GM23338 (cell line): Measurements from ENCODE around the gene ARHGEF28. TPM values are rescaled to one million over a fixed set of nuclear protein-coding genes. Genes with fewer than 3 reads are reported as not detected.

Source experiments
- ATAC-seq: fragments of 200-7000 bp; cut with Tn5 transposase; 3 replicates; pipeline ENCODE4 v1.9.1; 2020
- DNase-seq: peaks from one replicate; pipeline ENCODE4 v3.0.0-alpha.2; 2015; ENCODE audit warnings: low spot score
- H2AFZ ChIP-seq: fragments of 200-600 bp; sonication (generic); 2 replicates; pipeline ENCODE4 v1.8.0; 2016; ENCODE audit warnings: antibody characterized with exemption, mild to moderate bottlenecking, moderate library complexity
- H3F3A ChIP-seq: fragments of 200-600 bp; sonication (generic); replicated peaks from 2 replicates; pipeline ENCODE4 v1.8.0; 2017; ENCODE audit warnings: antibody characterized with exemption, mixed run types, low read depth
- H3K27ac ChIP-seq: fragments of 200-600 bp; sonication (generic); 2 replicates; pipeline ENCODE4 v1.6.1; 2016; ENCODE audit warnings: low read depth
- H3K27me3 ChIP-seq: fragments of 200-600 bp; sonication (generic); 2 replicates; pipeline ENCODE4 v1.8.0; 2016; ENCODE audit warnings: mild to moderate bottlenecking, mixed run types, moderate library complexity; ENCODE audit not compliant: insufficient read depth
- H3K36me3 ChIP-seq: fragments of 200-600 bp; sonication (generic); 2 replicates; pipeline ENCODE4 v1.8.0; 2016; ENCODE audit warnings: mild to moderate bottlenecking; ENCODE audit not compliant: insufficient read depth
- H3K4me1 ChIP-seq: fragments of 200-600 bp; sonication (generic); 2 replicates; pipeline ENCODE4 v1.8.0; 2016; ENCODE audit warnings: mild to moderate bottlenecking, moderate library complexity; ENCODE audit not compliant: insufficient read depth
- H3K4me2 ChIP-seq: fragments of 200-600 bp; sonication (generic); 2 replicates; pipeline ENCODE4 v1.7.1; 2017; ENCODE audit warnings: mixed run types
- H3K4me3 ChIP-seq: fragments of 200-600 bp; sonication (generic); 2 replicates; pipeline ENCODE4 v1.6.1; 2016; ENCODE audit warnings: mixed run types
- H3K79me2 ChIP-seq: fragments of 200-600 bp; sonication (generic); replicated peaks from 2 replicates; pipeline ENCODE4 v1.8.0; 2017; ENCODE audit warnings: mild to moderate bottlenecking; ENCODE audit not compliant: insufficient read depth
- H3K9me2 ChIP-seq: fragments of 200-600 bp; sonication (generic); 2 replicates; pipeline ENCODE4 v1.8.0; 2017; ENCODE audit not compliant: insufficient read depth
- H4K20me1 ChIP-seq: fragments of 200-600 bp; sonication (generic); replicated peaks from 2 replicates; pipeline ENCODE4 v1.8.0; 2017; ENCODE audit warnings: mild to moderate bottlenecking; ENCODE audit not compliant: insufficient read depth
- H3K27ac Mint-ChIP-seq: 2 replicates; pipeline ENCODE4 v1.8.0; 2020; ENCODE audit warnings: inconsistent platforms, mild to moderate bottlenecking, moderate library complexity, mixed read lengths
- H3K27me3 Mint-ChIP-seq: 3 replicates; pipeline ENCODE4 v1.8.0; 2022; ENCODE audit warnings: low read depth, mild to moderate bottlenecking, moderate library complexity, mixed read lengths, inconsistent platforms; ENCODE audit not compliant: insufficient read depth, poor library complexity
- H3K36me3 Mint-ChIP-seq: 3 replicates; pipeline ENCODE4 v1.8.0; 2021; ENCODE audit warnings: low read depth, mild to moderate bottlenecking, inconsistent platforms, moderate library complexity, mixed read lengths
- H3K4me1 Mint-ChIP-seq: 3 replicates; pipeline ENCODE4 v1.8.0; 2020; ENCODE audit warnings: mild to moderate bottlenecking, inconsistent platforms, mixed read lengths
- H3K4me3 Mint-ChIP-seq: 3 replicates; pipeline ENCODE4 v1.8.0; 2021; ENCODE audit warnings: moderate library complexity, mild to moderate bottlenecking, inconsistent platforms, mixed read lengths
- H3K9me3 Mint-ChIP-seq: 3 replicates; pipeline ENCODE4 v1.8.0; 2020; ENCODE audit warnings: moderate library complexity, mild to moderate bottlenecking, inconsistent platforms, mixed read lengths
- CTCF ChIP-seq, 2 experiments: fragments of 200-600 bp in 1 of 2; sonication (generic) in 1 of 2; conservative IDR thresholded peaks; 2 replicates each; pipeline versions ENCODE4 v1.5.1 to v1.6.1; 2016 to 2017; ENCODE audit warnings: antibody characterized with exemption in 2 of 2, low read depth in 2 of 2, mild to moderate bottlenecking in 2 of 2, moderate library complexity in 1 of 2
- EZH2 ChIP-seq: fragments of 200-600 bp; sonication (generic); IDR thresholded peaks from one replicate; pipeline ENCODE4 v1.8.0; 2017; ENCODE audit warnings: antibody characterized with exemption, mild to moderate bottlenecking, low read depth; ENCODE audit not compliant: unreplicated experiment
- NANOG ChIP-seq: IDR thresholded peaks from 2 replicates; pipeline ENCODE4 v1.6.1; 2016; ENCODE audit warnings: antibody characterized with exemption, borderline replicate concordance
- POLR2AphosphoS5 ChIP-seq: IDR thresholded peaks from 2 replicates; pipeline ENCODE4 v1.6.1; 2016; ENCODE audit warnings: antibody characterized with exemption, low read depth
- STAT1 ChIP-seq: IDR thresholded peaks from one replicate; pipeline ENCODE4 v1.6.1; 2016; ENCODE audit warnings: antibody characterized with exemption; ENCODE audit not compliant: unreplicated experiment
- polyA plus RNA-seq: library from polyadenylated mRNA; unstranded; fragments of >200 nt; fragmentation: Nextera tagmentation; extraction: Ambion mirVana; gene quantifications from 2 replicates; pipeline ENCODE4 v1.2.1, GENCODE V29; 2016
- total RNA-seq: library from RNA; depleted of rRNA; stranded (reverse); fragments of >200 nt; shearing (Covaris generic); gene quantifications from 2 replicates; pipeline ENCODE4 v1.2.3, GENCODE V29; 2014
- TF ChIP-seq, protein P1 (sequence below): fragments of 250-450 bp; sonication (Bioruptor Pico); IDR thresholded peaks from 2 replicates; pipeline ENCODE4 v1.5.0; 2020; ENCODE audit warnings: mild to moderate bottlenecking, moderate library complexity

Gene ARHGEF28
- total and polyA plus RNA-seq, 2 experiments from 2014 or later: 0.39 to 1.0 TPM

GRCh38 chr5:73801686-73802085 is 175.7 kb downstream of the ARHGEF28 start (continued):
- TF ChIP-seq, protein P1, sequence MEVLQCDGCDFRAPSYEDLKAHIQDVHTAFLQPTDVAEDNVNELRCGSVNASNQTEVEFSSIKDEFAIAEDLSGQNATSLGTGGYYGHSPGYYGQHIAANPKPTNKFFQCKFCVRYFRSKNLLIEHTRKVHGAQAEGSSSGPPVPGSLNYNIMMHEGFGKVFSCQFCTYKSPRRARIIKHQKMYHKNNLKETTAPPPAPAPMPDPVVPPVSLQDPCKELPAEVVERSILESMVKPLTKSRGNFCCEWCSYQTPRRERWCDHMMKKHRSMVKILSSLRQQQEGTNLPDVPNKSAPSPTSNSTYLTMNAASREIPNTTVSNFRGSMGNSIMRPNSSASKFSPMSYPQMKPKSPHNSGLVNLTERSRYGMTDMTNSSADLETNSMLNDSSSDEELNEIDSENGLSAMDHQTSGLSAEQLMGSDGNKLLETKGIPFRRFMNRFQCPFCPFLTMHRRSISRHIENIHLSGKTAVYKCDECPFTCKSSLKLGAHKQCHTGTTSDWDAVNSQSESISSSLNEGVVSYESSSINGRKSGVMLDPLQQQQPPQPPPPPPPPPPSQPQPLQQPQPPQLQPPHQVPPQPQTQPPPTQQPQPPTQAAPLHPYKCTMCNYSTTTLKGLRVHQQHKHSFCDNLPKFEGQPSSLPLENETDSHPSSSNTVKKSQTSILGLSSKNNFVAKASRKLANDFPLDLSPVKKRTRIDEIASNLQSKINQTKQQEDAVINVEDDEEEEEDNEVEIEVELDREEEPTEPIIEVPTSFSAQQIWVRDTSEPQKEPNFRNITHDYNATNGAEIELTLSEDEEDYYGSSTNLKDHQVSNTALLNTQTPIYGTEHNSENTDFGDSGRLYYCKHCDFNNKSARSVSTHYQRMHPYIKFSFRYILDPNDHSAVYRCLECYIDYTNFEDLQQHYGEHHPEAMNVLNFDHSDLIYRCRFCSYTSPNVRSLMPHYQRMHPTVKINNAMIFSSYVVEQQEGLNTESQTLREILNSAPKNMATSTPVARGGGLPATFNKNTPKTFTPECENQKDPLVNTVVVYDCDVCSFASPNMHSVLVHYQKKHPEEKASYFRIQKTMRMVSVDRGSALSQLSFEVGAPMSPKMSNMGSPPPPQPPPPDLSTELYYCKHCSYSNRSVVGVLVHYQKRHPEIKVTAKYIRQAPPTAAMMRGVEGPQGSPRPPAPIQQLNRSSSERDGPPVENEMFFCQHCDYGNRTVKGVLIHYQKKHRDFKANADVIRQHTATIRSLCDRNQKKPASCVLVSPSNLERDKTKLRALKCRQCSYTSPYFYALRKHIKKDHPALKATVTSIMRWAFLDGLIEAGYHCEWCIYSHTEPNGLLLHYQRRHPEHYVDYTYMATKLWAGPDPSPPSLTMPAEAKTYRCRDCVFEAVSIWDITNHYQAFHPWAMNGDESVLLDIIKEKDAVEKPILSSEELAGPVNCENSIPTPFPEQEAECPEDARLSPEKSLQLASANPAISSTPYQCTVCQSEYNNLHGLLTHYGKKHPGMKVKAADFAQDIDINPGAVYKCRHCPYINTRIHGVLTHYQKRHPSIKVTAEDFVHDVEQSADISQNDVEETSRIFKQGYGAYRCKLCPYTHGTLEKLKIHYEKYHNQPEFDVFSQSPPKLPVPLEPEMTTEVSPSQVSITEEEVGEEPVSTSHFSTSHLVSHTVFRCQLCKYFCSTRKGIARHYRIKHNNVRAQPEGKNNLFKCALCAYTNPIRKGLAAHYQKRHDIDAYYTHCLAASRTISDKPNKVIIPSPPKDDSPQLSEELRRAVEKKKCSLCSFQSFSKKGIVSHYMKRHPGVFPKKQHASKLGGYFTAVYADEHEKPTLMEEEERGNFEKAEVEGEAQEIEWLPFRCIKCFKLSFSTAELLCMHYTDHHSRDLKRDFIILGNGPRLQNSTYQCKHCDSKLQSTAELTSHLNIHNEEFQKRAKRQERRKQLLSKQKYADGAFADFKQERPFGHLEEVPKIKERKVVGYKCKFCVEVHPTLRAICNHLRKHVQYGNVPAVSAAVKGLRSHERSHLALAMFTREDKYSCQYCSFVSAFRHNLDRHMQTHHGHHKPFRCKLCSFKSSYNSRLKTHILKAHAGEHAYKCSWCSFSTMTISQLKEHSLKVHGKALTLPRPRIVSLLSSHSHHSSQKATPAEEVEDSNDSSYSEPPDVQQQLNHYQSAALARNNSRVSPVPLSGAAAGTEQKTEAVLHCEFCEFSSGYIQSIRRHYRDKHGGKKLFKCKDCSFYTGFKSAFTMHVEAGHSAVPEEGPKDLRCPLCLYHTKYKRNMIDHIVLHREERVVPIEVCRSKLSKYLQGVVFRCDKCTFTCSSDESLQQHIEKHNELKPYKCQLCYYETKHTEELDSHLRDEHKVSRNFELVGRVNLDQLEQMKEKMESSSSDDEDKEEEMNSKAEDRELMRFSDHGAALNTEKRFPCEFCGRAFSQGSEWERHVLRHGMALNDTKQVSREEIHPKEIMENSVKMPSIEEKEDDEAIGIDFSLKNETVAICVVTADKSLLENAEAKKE (CRISPR knock-in tag): no peak
- TF ChIP-seq POLR2AphosphoS5 (no peak), NANOG (no peak), STAT1 (no peak), EZH2 (no peak), CTCF (conservative IDR thresholded peaks at IDR 0.05; ENCODE audit: low read depth in 2 of 2) (no peak)

- Mint-ChIP-seq H3K27me3 (no peaks in the 10 kb centered on the region), H3K4me1 (peaks cover 2% of the 10 kb centered on the region), H3K4me3 (no peak overlapping the region), H3K9me3 (no peaks in the 10 kb centered on the region), H3K36me3 (no peaks in the 10 kb centered on the region), H3K27ac (no peak overlapping the region)
- H3K9me2 ChIP-seq: no peaks in the 10 kb centered on the region
- peaks cover 2% of the 10 kb centered on the region; the same call in 1 of the 2 replicates for H3K4me1 ChIP-seq
- ATAC-seq: no peak
- TF ChIP-seq, protein P1 (CRISPR knock-in tag): no peak
- H3K4me3 ChIP-seq: no peak overlapping the region
- no peak for DNase-seq
- no peaks in the 10 kb centered on the region for H3F3A ChIP-seq
- no peak overlapping the region for H2AFZ ChIP-seq
- no peaks in the 10 kb centered on the region for H3K79me2 ChIP-seq
- no peak overlapping the region for H3K4me2 ChIP-seq
- no peaks in the 10 kb centered on the region for H3K27me3 ChIP-seq
- no peak overlapping the region for H3K27ac ChIP-seq
- no peaks in the 10 kb centered on the region for H3K36me3 ChIP-seq
- no peaks in the 10 kb centered on the region for H4K20me1 ChIP-seq
Measured at GRCh38 chr5:73805449-73805848, 179.5 kb downstream of the ARHGEF28 start.
